ENCODE results near the gene TRIM50. TPM values are rescaled to one million over a fixed set of nuclear protein-coding genes. Genes with fewer than 3 reads are reported as not detected.
"Not testable (repeated sequence)": the region's sequence is repeated elsewhere in the genome, so short reads cannot be mapped to it uniquely, and the experiment has no call there.

The TRIM50 gene
- total RNA-seq, 1 donor from 2014 or later, result not detected

DNA sequence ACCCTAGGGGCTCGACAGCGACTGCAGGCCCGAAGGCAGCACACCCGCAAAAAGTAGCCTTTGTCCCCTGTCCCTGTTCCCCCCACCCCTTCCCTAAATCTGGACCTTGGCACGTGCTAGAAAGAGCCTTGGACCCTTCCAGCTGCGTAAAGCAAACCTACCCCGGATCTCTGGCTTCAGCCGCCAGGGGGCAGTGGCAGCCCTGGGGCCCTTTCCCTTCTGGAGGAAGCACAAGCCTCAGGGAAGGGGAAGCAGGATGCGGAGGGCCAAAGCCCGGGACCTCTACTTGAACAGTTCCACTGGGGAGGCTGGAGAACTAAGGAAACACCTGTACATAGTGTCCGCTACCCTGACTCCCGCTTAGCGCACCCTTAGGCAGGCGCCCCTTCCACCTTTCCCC is 26.8 kb downstream of the TRIM50 start:
- not testable (repeated sequence) for H3K4me3 Mint-ChIP-seq (ENCODE audit: unreplicated experiment); H3K9me3 Mint-ChIP-seq (ENCODE audit: low read depth); DNase-seq (ENCODE audit: low spot score); H3K27ac Mint-ChIP-seq (ENCODE audit: unreplicated experiment); H3K27me3 Mint-ChIP-seq (ENCODE audit: low read depth); H3K4me1 Mint-ChIP-seq (ENCODE audit: low read depth); H3K36me3 Mint-ChIP-seq (ENCODE audit: low read depth)
- TF ChIP-seq, protein P1, sequence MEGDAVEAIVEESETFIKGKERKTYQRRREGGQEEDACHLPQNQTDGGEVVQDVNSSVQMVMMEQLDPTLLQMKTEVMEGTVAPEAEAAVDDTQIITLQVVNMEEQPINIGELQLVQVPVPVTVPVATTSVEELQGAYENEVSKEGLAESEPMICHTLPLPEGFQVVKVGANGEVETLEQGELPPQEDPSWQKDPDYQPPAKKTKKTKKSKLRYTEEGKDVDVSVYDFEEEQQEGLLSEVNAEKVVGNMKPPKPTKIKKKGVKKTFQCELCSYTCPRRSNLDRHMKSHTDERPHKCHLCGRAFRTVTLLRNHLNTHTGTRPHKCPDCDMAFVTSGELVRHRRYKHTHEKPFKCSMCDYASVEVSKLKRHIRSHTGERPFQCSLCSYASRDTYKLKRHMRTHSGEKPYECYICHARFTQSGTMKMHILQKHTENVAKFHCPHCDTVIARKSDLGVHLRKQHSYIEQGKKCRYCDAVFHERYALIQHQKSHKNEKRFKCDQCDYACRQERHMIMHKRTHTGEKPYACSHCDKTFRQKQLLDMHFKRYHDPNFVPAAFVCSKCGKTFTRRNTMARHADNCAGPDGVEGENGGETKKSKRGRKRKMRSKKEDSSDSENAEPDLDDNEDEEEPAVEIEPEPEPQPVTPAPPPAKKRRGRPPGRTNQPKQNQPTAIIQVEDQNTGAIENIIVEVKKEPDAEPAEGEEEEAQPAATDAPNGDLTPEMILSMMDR (IDR thresholded peaks at IDR 0.05), result peak; percentile 33

DNA sequence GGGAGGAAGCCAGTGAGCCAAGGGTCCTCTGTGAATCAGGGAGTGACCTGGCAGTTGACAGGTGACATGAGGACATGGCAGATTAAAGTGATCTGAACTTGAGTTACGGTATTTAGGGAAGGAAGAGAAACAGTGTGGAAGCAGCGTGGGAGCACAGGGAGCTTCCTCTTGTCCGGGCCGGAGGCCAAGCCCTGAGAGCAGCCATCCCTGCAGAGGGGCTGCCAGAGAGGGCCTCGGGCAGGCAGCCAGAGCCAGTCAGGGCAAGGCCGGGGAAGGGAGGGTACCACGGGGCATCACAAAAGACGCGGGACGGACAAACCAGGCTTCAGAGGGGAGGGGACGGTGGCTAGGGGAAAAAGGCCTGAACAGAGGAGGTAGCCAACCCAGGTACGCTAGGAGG is 28.1 kb downstream of the TRIM50 start:
- not testable (repeated sequence) for DNase-seq (ENCODE audit: low spot score); H3K9me3 Mint-ChIP-seq (ENCODE audit: low read depth)

DNA sequence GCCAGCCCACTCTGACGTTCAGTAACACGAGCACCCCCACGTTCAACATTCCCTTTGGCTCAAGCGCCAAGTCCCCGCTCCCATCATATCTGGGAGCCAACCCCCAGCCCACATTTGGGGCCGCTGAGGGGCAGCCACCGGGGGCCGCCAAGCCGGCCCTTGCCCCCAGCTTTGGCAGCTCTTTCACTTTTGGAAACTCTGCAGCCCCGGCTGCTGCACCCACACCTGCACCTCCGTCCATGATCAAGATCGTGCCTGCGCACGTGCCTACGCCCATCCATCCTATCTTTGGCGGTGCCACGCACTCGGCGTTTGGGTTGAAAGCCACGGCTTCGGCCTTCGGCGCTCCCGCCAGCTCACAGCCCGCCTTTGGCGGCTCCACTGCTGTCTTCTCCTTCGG is 30.2 kb downstream of the TRIM50 start:
- not testable (repeated sequence) for H3K4me3 Mint-ChIP-seq (ENCODE audit: unreplicated experiment)

More for the DNA sequence above, 28.1 kb downstream of the TRIM50 start:
- not testable (repeated sequence) for H3K36me3 Mint-ChIP-seq (ENCODE audit: low read depth); H3K4me1 Mint-ChIP-seq (ENCODE audit: low read depth); H3K4me3 Mint-ChIP-seq (ENCODE audit: unreplicated experiment); H3K27me3 Mint-ChIP-seq (ENCODE audit: low read depth); H3K27ac Mint-ChIP-seq (ENCODE audit: unreplicated experiment)

DNA sequence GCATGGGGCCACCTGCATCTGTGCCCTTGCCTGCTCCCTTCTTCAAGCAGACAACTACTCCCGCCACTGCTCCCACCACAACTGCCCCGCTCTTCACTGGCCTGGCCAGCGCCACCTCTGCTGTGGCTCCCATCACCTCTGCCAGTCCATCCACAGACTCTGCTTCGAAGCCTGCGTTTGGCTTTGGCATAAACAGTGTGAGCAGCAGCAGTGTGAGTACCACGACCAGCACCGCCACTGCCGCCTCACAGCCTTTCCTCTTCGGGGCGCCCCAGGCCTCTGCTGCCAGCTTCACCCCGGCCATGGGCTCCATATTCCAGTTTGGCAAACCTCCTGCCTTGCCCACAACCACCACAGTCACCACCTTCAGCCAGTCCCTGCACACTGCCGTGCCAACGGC is 30.6 kb downstream of the TRIM50 start:
- H3K4me3 Mint-ChIP-seq (ENCODE audit: unreplicated experiment); H3K9me3 Mint-ChIP-seq (ENCODE audit: low read depth); H3K27me3 Mint-ChIP-seq (ENCODE audit: low read depth): not testable (repeated sequence)

More for the DNA sequence above, 30.2 kb downstream of the TRIM50 start:
- not testable (repeated sequence) for H3K36me3 Mint-ChIP-seq (ENCODE audit: low read depth); H3K27me3 Mint-ChIP-seq (ENCODE audit: low read depth); H3K4me1 Mint-ChIP-seq (ENCODE audit: low read depth); H3K27ac Mint-ChIP-seq (ENCODE audit: unreplicated experiment); H3K9me3 Mint-ChIP-seq (ENCODE audit: low read depth); DNase-seq (ENCODE audit: low spot score)

DNA sequence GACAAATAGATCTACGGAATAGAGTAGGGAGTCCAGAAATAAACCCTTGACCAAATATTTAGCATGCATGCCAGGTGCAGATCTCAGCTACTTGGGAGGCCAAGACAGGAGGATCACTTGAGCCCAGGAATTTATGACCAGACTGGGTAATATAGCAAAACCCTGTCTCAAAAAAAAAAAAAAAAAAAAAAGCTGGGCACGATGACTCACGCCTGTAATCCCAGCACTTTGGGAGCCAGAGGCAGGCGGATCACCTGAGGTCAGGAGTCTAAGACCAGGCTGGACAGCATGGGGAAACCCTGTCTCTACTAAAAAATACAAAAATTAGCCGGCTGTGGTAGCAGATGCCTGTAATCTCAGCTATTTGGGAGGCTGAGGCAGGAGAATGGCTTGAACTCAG is 50.7 kb downstream of the TRIM50 start:
- not testable (repeated sequence) for H3K4me1 Mint-ChIP-seq (ENCODE audit: low read depth); H3K36me3 Mint-ChIP-seq (ENCODE audit: low read depth); H3K4me3 Mint-ChIP-seq (ENCODE audit: unreplicated experiment)

More for the DNA sequence above, 30.6 kb downstream of the TRIM50 start:
- not testable (repeated sequence) for H3K4me1 Mint-ChIP-seq (ENCODE audit: low read depth); H3K36me3 Mint-ChIP-seq (ENCODE audit: low read depth); DNase-seq (ENCODE audit: low spot score); H3K27ac Mint-ChIP-seq (ENCODE audit: unreplicated experiment)

DNA sequence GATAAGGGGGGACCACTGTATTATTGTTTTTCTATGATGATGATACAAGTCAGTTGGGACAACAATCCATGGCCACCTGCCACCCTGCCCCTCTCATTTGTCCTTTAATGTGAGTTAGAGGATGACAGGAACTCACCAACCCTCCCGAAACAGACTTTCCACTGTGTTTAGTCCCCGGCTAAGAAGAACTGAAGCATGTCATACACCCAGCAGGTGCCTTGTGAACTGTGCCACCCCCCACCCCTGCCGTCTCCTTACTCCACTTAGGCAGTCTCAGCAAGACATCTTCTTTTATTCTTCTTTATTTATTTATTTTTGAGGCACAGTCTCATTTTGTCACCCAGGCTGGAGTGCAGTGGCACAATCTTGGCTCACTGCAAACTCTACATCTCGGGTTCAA is 60.1 kb downstream of the TRIM50 start:
- H3K9me3 Mint-ChIP-seq (ENCODE audit: low read depth); H3K27me3 Mint-ChIP-seq (ENCODE audit: low read depth); H3K4me1 Mint-ChIP-seq (ENCODE audit: low read depth); H3K4me3 Mint-ChIP-seq (ENCODE audit: unreplicated experiment); H3K27ac Mint-ChIP-seq (ENCODE audit: unreplicated experiment); DNase-seq (ENCODE audit: low spot score); H3K36me3 Mint-ChIP-seq (ENCODE audit: low read depth): not testable (repeated sequence)

More for the DNA sequence above, 50.7 kb downstream of the TRIM50 start:
- H3K9me3 Mint-ChIP-seq (ENCODE audit: low read depth); H3K27me3 Mint-ChIP-seq (ENCODE audit: low read depth); DNase-seq (ENCODE audit: low spot score); H3K27ac Mint-ChIP-seq (ENCODE audit: unreplicated experiment): not testable (repeated sequence)

DNA sequence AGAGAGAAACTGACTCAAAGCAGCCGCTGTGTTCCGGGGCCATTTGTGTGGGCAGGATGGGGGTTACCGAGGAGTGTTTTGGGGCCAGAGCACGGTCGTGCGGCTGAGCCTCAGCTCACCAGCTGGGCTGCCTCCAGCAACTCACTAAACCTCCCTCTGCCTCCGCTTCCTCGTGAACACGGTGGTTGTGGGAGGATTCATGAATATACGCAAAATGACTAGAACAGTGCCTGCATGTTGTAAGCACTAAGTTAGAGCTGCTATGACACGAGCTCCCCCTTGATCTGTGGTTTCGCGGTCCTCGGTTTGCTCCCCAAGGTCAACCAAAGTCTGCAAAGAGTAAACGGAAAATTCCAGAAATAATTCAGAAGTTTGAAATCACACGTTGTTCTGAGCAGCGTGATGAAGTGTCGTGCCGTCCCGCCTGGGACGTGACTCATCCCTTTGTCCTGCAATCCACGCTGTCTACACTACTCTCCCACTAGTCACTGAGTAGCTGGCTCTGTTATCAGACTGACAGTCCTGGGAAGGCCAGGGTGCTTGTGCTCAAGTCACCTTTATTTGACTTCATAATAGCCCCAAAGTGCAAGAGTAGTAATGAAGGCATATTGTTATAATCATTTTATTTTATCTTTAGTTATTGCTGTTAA is 61.0 kb downstream of the TRIM50 start:
- not testable (repeated sequence) for H3K4me1 Mint-ChIP-seq (ENCODE audit: low read depth); H3K9me3 Mint-ChIP-seq (ENCODE audit: low read depth); H3K27ac Mint-ChIP-seq (ENCODE audit: unreplicated experiment); H3K4me3 Mint-ChIP-seq (ENCODE audit: unreplicated experiment); H3K36me3 Mint-ChIP-seq (ENCODE audit: low read depth); DNase-seq (ENCODE audit: low spot score); H3K27me3 Mint-ChIP-seq (ENCODE audit: low read depth)

Other genes with a start within 250 kb of the TRIM50 start
- gene SPDYE9, start 242.0 kb downstream of the TRIM50 start, total RNA-seq, result not detected in 3 replicates
- gene NSUN5, start 19.3 kb downstream of the TRIM50 start, total RNA-seq, result 15.2 to 16.3 TPM (median 15.5 TPM) in 3 replicates
- not detected in 3 replicates for gene FKBP6, start 79 bp upstream of the TRIM50 start, total RNA-seq
- 2.2 to 4.5 TPM (median 4.3 TPM) in 3 replicates for gene FZD9, start 105.7 kb upstream of the TRIM50 start, total RNA-seq
- 64.9 to 74.9 TPM (median 65.5 TPM) in 3 replicates for gene BAZ1B, start 194.2 kb upstream of the TRIM50 start, total RNA-seq
- gene BCL7B, start 229.6 kb upstream of the TRIM50 start, total RNA-seq, result 35.7 to 40.2 TPM (median 39.7 TPM) in 3 replicates